PC-9 (cell line): ENCODE measurements around the gene REG3A. TPM values are rescaled to one million over a fixed set of nuclear protein-coding genes. Genes with fewer than 3 reads are reported as not detected.

ENCODE experiments used
- BruUV-seq: library from RNA; stranded (reverse); fragments of 400-500 nt; replicated peaks from 2 replicates; lab custom pipeline; 2021; lab: Mats Ljungman, UMichigan
- CTCF ChIA-PET: fragments of 300-600 bp; sonication (Branson Sonifier 250); formaldehyde crosslinking; loops from one replicate; lab custom pipeline; 2022; ENCODE audit warnings: antibody characterized with exemption; lab: Charles Lee
- POLR2A ChIA-PET: fragments of 300-600 bp; sonication (Branson Sonifier 250); formaldehyde crosslinking; loops from one replicate; lab custom pipeline; 2022; ENCODE audit warnings: antibody characterized with exemption; ENCODE audit not compliant: unreplicated experiment; lab: Charles Lee
- DNase-seq, 2 experiments: peaks; one replicate each; pipeline versions ENCODE4 v3.0.0 to v3.0.0-alpha.2; 2015 to 2022; ENCODE audit warnings: mixed read lengths in 1 of 2
- H2AFZ ChIP-seq: fragments of 200-600 bp; sonication (generic); 2 replicates; pipeline ENCODE4 v1.8.1; 2017; ENCODE audit warnings: antibody characterized with exemption
- H3F3A ChIP-seq: fragments of 200-600 bp; sonication (generic); 2 replicates; pipeline ENCODE4 v1.8.1; 2017; ENCODE audit warnings: antibody characterized with exemption, mild to moderate bottlenecking, low read depth; ENCODE audit not compliant: insufficient read depth
- H3K27ac ChIP-seq: fragments of 200-600 bp; sonication (generic); 2 replicates; pipeline ENCODE4 v1.6.1; 2016; ENCODE audit warnings: mixed run types
- H3K27me3 ChIP-seq: fragments of 200-600 bp; sonication (generic); 2 replicates; pipeline ENCODE4 v1.6.1; 2016; ENCODE audit warnings: low read depth, mixed run types; ENCODE audit not compliant: insufficient read depth
- H3K36me3 ChIP-seq: fragments of 200-600 bp; sonication (generic); 2 replicates; pipeline ENCODE4 v1.6.1; 2016; ENCODE audit warnings: low read depth, mixed run types
- H3K4me1 ChIP-seq: fragments of 200-600 bp; sonication (generic); replicated peaks from 2 replicates; pipeline ENCODE4 v1.6.1; 2016; ENCODE audit warnings: mixed run types; ENCODE audit not compliant: insufficient read depth
- H3K4me2 ChIP-seq: fragments of 200-600 bp; sonication (generic); 2 replicates; pipeline ENCODE4 v1.6.1; 2017; ENCODE audit warnings: mixed run types
- H3K4me3 ChIP-seq: fragments of 200-600 bp; sonication (generic); 2 replicates; pipeline ENCODE4 v1.6.1; 2016; ENCODE audit warnings: mixed run types
- H3K79me2 ChIP-seq: fragments of 200-600 bp; sonication (generic); 2 replicates; pipeline ENCODE4 v1.6.1; 2017; ENCODE audit warnings: low read depth, mixed run types
- H3K9me2 ChIP-seq: fragments of 200-600 bp; sonication (generic); 2 replicates; pipeline ENCODE4 v1.8.1; 2017; ENCODE audit warnings: mild to moderate bottlenecking; ENCODE audit not compliant: insufficient read depth
- H3K9me3 ChIP-seq: fragments of 200-600 bp; sonication (generic); 2 replicates; pipeline ENCODE4 v1.8.1; 2016; ENCODE audit warnings: low read depth; ENCODE audit not compliant: insufficient read depth
- H4K20me1 ChIP-seq: fragments of 200-600 bp; sonication (generic); 2 replicates; pipeline ENCODE4 v1.8.1; 2017; ENCODE audit not compliant: insufficient read depth
- CTCF ChIP-seq: fragments of 200-600 bp; sonication (generic); conservative IDR thresholded peaks from 2 replicates; pipeline ENCODE4 v1.6.1; 2017; ENCODE audit warnings: mixed run types, antibody characterized with exemption, mild to moderate bottlenecking, moderate library complexity
- EZH2 ChIP-seq: fragments of 200-600 bp; sonication (generic); IDR thresholded peaks from 2 replicates; pipeline ENCODE4 v1.8.0; 2017; ENCODE audit warnings: antibody characterized with exemption, low read depth
- intact Hi-C: fragments of 100-400 bp; cut with micrococcal nuclease; formaldehyde crosslinking; loops from one replicate; pipeline ENCODE4 v1.10.0; 2022; ENCODE audit not compliant: unreplicated experiment
- total RNA-seq: library from RNA; stranded (reverse); gene quantifications from 2 replicates; pipeline ENCODE4 v1.2.3, GENCODE V29; 2021

The REG3A gene
- total RNA-seq, 1 experiment from 2014 or later, result not detected

GRCh38 chr2:79180092-79180491 is 20.5 kb upstream of the REG3A start:
- no peak overlapping the region for H3K4me2 ChIP-seq
- no peaks in the 10 kb centered on the region for H4K20me1 ChIP-seq
- intact Hi-C loops, result no loop called here
- H3F3A ChIP-seq, result no peaks in the 10 kb centered on the region
- H3K36me3 ChIP-seq, result no peaks in the 10 kb centered on the region
- H3K4me1 ChIP-seq, result no peaks in the 10 kb centered on the region
- no peak overlapping the region for H3K27ac ChIP-seq
- H2AFZ ChIP-seq, result no peak overlapping the region
- H3K79me2 ChIP-seq, result no peaks in the 10 kb centered on the region
- TF ChIP-seq CTCF, result no peak
- TF ChIP-seq EZH2, result no peak
- CTCF ChIA-PET, result no interaction called here
- POLR2A ChIA-PET, result no interaction called here
- H3K4me3 ChIP-seq, result no peak overlapping the region
- H3K27me3 ChIP-seq, result peaks cover 15% of the 10 kb centered on the region
- H3K9me2 ChIP-seq, result no peaks in the 10 kb centered on the region
- BruUV-seq, result no TSS peak
- H3K9me3 ChIP-seq, result no peaks in the 10 kb centered on the region; the same call in 1 of the 2 replicates
- no peak for DNase-seq

GRCh38 chr2:79179036-79179435 is 19.5 kb upstream of the REG3A start:
- CTCF ChIA-PET, result no interaction called here

GRCh38 chr2:79178076-79178674 is 18.6 kb upstream of the REG3A start:
- Histone ChIP-seq H3K4me2 (no peak overlapping the region), H3K27ac (no peak overlapping the region), H4K20me1 (no peaks in the 10 kb centered on the region), H2AFZ (no peak overlapping the region), H3K4me1 (no peaks in the 10 kb centered on the region), H3K9me3 (no peaks in the 10 kb centered on the region; the same call in 1 of the 2 replicates), H3K4me3 (no peak overlapping the region), H3K9me2 (no peaks in the 10 kb centered on the region), H3K36me3 (no peaks in the 10 kb centered on the region), H3F3A (no peaks in the 10 kb centered on the region), H3K27me3 (peaks cover 15% of the 10 kb centered on the region), H3K79me2 (no peaks in the 10 kb centered on the region)
- ChIA-PET POLR2A (interaction anchor here (0.9 kb wide), 1 partner anchor 24 kb away, joined by 3 read pairs; no protein-coding TSS in a partner anchor), CTCF (no interaction called here)
- no TSS peak for BruUV-seq
- no peak for DNase-seq
- TF ChIP-seq EZH2, result no peak
- TF ChIP-seq CTCF, result no peak
- intact Hi-C loops, result no loop called here

More at GRCh38 chr2:79179036-79179435, 19.5 kb upstream of the REG3A start:
- no TSS peak for BruUV-seq
- no peak for TF ChIP-seq EZH2
- no peak for TF ChIP-seq CTCF
- POLR2A ChIA-PET, result no interaction called here
- Histone ChIP-seq H3K9me3 (no peaks in the 10 kb centered on the region; the same call in 1 of the 2 replicates), H2AFZ (no peak overlapping the region), H3K9me2 (no peaks in the 10 kb centered on the region), H3K4me2 (no peak overlapping the region), H3K4me3 (no peak overlapping the region), H3K79me2 (no peaks in the 10 kb centered on the region), H4K20me1 (no peaks in the 10 kb centered on the region), H3K27ac (no peak overlapping the region), H3F3A (no peaks in the 10 kb centered on the region), H3K36me3 (no peaks in the 10 kb centered on the region), H3K4me1 (no peaks in the 10 kb centered on the region), H3K27me3 (peaks cover 15% of the 10 kb centered on the region)
- intact Hi-C loops, result no loop called here
- no peak for DNase-seq
